Astrocyte of the hippocampus (primary cell): ENCODE measurements around the gene THADA.

Source experiments
- DNase-seq: peaks from one replicate; pipeline ENCODE4 v3.0.0; 2011; ENCODE audit warnings: low read depth, low spot score

THADA gene

DNA sequence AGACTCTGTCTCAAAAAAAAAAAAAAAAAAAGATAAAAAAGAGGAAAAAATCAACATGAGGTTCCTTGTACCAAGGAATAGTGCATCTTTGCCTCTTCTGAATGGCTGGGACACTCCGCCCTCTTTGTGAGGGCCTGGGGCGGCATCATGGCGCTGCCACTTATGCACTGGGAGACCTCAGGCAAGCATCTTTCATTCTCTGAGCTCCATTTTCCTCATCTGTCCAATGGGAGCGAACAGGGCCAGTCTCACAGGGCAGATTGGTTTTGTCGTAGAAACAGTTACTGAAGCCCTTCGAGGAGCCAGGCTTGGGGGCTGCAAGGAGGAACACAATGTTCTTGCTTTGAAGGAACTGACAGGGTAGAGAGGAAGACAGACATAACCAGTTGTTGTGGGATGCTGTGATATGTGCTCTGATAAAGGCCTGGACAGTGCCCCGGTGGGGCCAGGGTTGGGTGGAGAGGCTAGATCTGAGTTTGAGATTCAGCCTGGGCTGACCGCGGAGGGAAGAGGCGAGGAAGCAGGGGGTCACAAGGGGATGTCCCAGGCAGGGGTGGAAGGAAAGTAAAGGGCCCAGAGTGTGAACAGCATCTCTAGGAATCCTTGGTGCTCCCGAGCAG lies 383.5 kb downstream of the THADA start:
- DNase-seq, result no peak

DNA sequence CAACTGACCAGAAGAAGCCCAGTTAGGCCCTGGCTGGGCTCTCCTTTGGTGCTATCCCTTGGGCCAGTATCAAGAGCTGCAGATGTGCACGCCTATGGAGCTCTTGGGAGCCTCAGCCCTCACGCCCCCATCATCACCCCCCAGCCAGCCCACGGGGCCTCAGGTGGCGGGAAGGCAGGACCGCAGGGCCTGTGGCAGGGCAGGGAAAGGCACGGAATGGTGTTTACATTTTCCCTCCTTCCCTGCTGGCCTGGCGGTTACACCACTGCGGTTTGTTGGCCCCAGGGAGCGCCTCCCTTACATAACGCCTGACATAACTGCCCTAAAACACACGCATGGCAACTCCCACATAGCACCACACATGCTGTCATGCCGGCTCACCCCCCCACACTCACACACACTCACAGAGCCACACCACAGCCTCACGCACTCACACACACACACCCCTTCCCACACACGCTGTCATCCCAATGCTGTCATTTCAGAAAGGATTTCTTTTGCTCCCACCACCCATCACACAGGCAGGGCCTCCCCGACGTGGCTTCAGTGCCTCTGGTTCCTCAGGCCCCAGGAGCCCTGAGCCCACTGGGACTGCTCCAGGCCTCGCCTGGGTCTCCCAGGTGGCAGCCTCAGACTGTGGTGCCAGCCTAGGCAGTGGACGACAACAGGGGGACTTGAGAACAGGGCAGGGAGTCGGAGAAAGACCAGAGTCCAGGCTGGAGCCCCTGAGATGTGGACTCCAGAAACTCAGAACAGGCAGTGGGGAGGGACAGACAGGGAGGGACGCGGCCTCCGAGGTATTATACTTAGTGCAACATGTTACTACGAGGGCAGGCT lies 385.2 kb downstream of the THADA start:
- DNase-seq, result peak; percentile 26

- no peak for DNase-seq
Observed at GRCh38 chr2:43210125-43210466, 385.7 kb downstream of the THADA start.

DNA sequence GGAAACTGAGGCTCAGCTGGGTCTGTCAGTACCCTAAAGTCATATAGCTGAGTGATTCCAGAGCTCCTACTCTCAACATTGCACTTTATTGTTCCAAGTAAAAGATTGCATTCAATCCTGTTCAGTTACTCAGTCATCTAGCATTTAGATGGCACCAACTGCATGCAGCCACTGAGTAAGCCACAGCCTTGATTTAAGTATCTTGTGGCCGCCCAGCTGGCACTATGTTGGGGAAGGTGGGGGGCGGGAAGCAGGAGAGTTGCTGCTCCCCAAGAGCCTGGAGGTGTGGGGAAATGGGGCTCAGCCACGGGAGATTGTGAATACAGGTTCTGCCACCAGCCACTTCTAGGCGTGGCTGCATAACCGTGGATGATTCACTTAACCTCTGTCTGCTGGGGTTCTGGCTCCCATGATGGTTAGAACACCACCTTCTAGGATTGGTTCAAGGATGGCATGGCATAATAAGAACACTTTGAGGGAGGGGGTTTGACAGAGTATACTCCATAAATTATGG lies 386.6 kb downstream of the THADA start:
- DNase-seq, result no peak

DNA sequence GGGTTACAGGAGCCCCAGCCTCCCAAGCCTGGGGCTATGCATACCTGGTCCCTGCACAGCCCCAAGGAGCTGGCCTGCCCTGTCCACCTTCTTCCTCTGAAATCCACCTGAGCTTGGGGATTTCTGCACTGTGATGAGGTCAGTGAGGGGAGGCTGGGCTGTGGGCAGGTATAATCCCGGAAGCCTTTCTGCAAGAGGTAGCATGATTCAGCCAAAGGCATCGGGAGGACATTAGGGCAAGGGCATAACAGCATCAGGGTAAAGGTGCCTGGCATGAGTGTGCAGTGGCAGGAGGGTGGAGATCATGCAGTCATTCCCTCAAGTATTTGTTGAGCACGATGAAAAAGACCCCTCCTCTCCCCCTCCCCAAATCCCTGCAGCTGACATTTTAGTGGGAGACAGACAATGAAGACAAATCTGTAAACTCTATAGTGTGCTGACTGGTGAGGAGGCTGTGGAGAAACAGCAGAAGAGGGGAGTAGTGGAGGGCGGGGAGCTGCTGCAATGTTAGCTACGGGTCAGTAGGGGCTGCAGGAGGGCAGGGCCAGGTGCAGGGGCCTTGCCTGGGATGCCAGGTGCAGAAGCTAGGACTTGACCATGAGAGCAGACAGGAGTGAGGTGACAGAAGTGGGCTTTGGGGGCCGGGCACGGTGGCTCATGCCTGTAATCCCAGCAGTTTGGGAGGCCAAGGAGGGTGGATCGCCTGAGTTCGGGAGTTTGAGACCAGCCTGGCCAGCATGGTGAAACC lies 388.1 kb downstream of the THADA start:
- no peak for DNase-seq

DNA sequence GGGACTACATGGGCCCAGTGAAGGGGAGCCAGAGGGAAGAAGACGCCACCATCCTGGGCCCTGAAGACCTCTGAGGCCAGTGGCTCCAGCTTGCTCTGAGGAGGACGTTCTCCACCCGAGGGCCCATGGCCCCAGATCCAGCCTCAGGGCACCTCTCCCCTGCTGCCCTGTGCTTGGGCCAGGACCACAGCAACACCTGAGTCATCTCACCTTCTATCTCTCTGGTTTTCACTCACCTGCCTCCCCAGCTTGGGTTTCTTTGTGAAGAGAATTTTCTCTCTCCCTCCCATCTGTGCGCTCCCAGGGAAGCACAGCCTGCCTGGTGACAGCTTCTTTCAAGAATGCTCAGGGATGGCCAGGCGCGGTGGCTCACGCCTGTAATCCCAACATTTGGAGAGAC lies 389.2 kb downstream of the THADA start:
- no peak for DNase-seq

GRCh38 chr2:43203373-43203772 lies 392.5 kb downstream of the THADA start:
- DNase-seq, result no peak

DNA sequence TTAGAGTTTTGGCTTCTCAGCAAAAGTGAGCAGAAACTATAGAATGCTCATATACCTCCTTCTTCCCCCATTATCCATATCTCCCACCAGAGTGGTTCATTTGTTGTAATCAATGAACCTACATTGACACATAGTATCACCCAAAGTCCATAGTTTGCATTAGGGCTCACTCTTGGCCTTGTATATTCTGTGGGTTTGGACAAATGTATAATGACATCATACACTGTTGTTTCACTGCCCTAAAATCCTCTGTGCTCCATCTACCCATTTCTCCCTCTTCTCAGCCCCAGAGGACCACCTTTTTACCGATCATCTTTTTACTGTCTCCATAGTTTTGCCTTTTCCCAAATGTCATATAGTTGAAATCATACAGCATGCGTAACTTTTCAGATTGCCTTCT lies 393.5 kb downstream of the THADA start:
- no peak for DNase-seq

DNA sequence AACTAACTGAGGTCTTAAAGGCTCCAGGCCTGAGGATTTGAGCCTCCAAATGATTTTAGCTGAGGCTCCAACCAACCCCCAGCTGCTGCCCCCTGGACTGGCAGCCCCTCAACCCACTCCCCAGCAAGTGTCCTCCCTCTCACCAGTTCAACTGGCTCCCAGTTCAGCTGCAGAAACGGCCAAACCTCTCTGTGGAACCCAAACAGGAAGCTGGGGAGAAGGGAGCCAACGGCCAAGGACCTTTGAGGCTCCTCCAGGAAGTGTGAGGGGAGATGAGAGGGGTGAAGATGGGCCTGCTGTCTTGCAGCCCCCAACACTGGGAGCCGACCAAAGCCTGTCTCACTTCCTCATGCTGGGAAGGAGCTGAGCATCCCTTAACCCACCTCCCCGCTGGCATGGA lies 394.3 kb downstream of the THADA start:
- DNase-seq, result no peak

DNA sequence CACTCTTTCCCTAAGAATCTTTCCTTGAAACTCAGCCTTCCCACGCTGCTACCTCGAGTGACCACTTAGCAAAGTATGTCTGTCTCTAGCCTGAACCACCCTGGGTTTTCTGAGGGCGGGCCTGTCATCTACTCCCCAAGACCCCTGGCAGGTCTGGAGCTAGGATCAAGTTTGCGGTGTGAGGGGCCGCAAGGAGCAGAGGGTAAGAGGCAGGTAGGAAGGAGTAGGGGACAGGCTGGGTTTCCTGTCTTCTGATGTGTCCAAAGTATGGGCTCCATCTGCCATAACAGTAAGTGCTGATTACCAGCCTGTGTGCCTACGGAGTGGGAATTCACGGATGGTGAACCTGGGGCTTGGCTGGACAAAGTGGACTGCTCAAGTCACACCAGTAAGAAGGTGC lies 394.8 kb downstream of the THADA start:
- no peak for DNase-seq

DNA sequence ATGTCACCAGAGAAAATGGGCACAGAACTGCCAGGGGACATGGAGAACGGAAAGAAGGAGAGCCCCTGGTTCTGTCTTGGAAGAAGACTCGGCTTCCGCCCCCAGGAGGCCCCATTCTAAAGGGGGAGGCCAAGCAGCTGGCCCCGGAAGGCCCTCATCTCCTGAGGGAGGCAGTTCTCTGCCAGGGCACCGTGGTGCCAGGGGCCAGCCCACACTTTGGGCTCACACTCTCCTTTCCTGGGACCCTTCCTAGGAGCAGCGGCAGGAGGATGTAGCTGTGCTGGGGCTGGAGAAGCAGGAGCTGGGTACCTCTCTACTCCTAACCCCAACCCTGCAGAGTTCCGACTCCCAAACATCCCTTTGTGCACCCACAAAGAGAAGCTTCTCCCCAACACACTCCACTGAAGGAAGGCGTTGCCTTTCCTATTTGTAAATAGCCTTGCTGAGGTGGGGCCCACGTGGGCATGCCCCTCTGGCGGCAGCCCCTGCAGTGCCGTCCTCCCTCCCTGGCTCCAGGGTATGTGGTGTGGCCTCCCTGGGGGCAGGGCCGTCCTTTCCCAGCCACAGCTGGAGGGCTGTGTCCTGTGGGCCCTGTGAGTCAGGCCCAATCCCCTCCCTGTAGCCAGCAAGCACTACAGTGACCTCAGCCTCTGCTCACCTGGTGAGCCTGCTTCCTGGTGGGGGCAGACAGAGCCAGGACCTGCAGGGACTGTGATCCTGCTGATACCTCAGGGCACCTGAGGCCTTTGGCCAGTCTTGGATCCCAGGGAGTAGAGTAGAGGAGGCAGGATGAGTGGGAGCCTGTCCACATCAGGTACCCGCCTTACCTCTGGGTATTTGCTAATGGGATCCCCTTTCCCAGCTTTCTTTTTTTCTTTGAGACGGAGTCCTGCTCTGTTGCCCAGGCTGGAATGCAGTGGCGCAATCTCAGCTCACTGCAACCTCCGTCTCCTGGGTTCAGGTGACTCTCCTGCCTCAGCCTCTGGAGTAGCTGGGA lies 396.0 kb downstream of the THADA start:
- DNase-seq, result peak; percentile 41

DNA sequence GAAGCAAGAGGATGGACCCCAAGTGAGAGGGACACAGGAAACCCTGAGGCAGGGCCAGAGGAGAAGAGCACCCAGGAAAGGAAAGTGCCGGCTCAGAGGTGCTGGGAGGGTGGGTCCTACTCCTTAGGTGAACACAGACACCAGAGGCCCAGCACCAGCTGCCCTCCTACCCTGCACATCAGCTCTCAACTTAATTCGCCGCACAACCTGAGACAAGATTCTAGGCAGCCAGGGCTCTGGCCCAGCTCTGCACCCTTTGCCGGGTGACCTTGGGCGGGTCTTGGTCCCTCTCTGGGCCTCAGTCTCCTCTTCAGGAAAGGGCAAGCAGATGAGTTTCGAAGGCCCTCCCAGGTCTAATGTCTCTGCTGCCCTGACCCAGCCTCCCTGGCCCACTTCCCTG lies 397.6 kb downstream of the THADA start:
- no peak for DNase-seq

DNA sequence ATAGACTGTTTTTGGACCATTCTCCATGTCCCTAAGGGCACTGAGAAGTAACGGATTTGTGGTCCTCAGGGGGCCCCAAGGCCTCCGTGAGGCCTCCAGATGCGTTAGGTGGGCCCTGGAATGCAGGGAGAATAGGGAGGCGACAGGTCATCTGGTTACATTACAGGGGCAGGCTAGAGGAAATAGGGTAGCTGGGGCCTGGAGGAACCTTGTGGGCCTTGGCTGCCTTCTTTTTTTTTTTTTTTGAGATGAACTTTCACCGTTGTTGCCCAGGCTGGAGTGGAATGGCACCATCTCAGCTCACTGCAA lies 398.3 kb downstream of the THADA start:
- DNase-seq, result no peak

DNA sequence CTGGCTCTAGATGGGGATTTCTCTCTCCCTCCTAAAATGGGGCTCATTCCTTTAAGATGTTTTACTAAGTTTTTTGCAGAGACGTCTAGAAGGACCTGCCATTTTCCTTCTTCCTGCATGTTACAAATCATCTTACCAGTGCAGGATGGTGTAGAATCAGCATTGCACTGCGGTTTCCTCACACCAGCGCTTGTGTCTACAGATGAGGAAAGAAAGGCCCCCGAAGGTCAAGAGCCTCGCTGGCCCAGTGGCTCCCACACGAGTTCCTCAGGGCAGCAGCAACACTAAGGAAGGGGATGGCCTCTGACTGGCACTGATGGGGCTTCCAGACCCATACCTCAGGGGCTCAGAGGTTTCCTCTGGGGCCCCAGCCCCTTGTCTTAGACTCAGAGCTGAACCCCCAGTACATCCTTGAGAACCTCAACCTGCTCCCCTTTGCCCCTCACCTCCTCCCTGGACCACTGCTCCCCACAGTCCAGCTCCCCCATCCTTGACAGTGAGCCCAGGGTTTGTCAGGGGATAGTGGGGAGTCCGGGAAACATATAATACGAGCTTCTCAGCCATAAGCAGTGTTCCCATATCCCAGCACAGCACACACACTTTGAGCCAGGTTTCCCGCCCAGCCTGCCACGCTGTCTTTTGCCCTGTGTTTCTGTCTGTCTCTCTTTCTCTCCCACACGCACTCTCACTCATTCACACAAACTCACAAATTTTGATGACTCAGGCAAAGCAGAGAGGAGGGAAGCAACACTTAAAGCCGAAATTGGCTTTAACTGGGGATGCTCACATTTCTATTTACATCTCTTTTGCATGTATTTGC lies 398.9 kb downstream of the THADA start:
- DNase-seq, result peak; percentile 20

GRCh38 chr2:43194121-43194869 lies 401.5 kb downstream of the THADA start:
- no peak for DNase-seq

DNA sequence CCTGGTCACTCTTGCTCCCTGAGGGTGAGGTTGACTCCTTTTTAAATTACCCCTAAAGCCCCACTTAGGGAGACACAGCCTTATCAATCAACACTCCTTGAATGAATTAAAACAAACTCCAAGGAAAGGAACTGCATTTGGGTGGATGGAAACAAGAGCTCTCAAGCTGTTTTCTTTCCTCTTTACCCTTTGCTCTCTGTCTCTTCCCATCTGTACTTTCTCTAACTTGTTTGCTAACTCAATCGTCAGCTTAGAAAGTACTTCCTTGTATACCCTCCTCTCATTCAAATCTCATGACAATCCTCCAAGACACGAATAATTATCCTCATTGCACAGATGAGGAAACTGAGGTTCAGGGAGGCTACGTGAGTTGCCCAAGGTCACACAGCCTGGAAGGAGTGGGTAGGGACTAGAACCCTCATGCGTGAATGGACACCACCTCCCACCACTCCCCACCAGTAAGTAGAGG lies 402.2 kb downstream of the THADA start:
- DNase-seq, result no peak

DNA sequence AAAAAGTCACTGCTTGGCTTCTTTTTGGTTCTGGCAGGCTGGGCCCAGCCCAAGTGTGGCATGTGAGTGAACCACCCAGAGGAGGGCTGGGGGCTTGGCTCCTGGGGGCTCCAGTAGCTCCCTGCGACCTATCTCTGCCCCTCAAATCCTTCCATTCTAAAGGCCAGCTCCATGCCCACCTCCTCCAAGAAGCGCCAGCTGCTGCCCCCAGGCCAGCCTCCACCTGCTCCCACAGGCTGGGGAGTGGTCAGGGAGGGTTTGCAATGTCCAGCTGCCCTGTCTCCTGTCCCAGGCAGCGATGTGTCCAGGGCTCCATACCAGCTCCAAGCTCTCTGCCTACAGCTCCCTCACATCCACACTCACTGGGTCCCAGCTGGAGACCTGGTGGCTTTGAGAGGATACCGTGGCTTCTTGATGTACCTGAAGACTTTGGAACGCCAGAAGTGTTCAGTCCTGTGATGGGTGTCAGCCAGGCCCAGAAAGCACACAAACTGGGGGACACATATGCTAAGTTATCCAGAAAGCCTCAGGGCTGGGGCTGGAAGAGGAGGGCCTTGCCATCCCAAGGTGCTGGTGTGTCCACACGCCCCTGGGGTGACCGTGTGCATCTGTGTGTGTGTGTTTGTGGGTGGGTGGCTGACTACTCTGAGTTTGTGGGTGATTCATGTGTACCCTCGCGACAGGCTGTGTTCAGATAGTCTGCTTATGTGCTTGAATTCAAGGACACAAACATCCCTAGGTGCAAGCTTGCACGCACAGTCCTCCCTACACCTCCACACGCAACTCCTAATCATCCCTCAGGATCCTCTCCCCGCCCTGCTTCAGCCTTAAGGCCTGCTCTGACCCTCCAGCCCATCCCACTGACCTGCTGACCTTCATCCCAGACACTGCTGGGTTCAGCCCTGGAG lies 402.8 kb downstream of the THADA start:
- DNase-seq, result no peak

DNA sequence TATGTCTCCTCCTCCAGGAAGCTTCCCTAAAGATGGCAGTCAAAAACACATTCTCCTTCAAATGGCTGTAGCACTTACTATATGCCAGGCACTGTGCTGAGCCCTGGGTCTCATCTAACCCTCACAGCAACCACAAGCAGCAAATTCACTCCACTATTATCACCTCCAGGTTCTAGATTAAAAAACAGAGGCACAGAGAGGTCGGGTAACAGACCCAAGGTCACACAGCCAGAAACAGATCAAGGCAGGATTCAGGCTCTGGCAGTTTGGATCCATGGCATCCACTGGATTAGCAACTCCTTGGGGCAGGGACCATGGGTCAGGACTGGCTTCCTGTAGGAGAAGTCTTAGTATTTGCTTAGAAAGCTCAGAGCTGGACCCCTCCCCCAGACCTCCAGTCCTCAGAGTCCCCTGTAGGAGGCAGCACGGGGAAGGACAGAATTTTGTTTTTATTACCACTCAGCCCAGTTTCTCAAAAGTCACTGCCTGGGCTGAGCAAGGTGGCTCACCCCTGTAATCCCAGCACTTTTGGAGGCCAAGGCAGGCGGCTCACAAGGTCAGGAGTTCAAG lies 403.8 kb downstream of the THADA start:
- no peak for DNase-seq
